Stimulated activated CD4-positive, alpha-beta T cell treated with anti-CD3 and anti-CD28 coated beads, Interleukin-1b, Interleukin-23, amount 100 ng/mL, for 48 hours (primary cell): ENCODE data around the gene C1QTNF9B.

Experiments used
- DNase-seq: peaks from one replicate; pipeline ENCODE4 v3.0.0-alpha.2; 2020

The C1QTNF9B gene

GRCh38 chr13:23856008-23856750 is 41.1 kb downstream of the C1QTNF9B start:
- no peak for DNase-seq

- no peak for DNase-seq
Observed at GRCh38 chr13:23855360-23855759, 41.9 kb downstream of the C1QTNF9B start.

GRCh38 chr13:23852351-23852750 is 45.0 kb downstream of the C1QTNF9B start:
- no peak for DNase-seq

- DNase-seq: no peak
Observed at GRCh38 chr13:23851106-23851505, 46.2 kb downstream of the C1QTNF9B start.

GRCh38 chr13:23850134-23850533 is 47.2 kb downstream of the C1QTNF9B start:
- DNase-seq: no peak

- DNase-seq: no peak
Observed at GRCh38 chr13:23849670-23850069, 47.6 kb downstream of the C1QTNF9B start.

GRCh38 chr13:23848646-23849141 is 48.6 kb downstream of the C1QTNF9B start:
- no peak for DNase-seq

GRCh38 chr13:23848019-23848418 is 49.3 kb downstream of the C1QTNF9B start:
- no peak for DNase-seq

GRCh38 chr13:23847497-23847896 is 49.8 kb downstream of the C1QTNF9B start:
- no peak for DNase-seq

- no peak for DNase-seq
Observed at GRCh38 chr13:23845105-23845725, 52.1 kb downstream of the C1QTNF9B start.

- no peak for DNase-seq
Observed at GRCh38 chr13:23844132-23844531, 53.2 kb downstream of the C1QTNF9B start.

GRCh38 chr13:23843436-23843835 is 53.9 kb downstream of the C1QTNF9B start:
- no peak for DNase-seq

GRCh38 chr13:23842406-23842805 is 54.9 kb downstream of the C1QTNF9B start:
- DNase-seq: no peak
